ENCODE results near the gene FN1. TPM values are rescaled to one million over a fixed set of nuclear protein-coding genes. Genes with fewer than 3 reads are reported as not detected.

The FN1 gene
- total RNA-seq, 4 donors from 2014 or later: 24.8 to 341 (median 58.6) TPM

DNA sequence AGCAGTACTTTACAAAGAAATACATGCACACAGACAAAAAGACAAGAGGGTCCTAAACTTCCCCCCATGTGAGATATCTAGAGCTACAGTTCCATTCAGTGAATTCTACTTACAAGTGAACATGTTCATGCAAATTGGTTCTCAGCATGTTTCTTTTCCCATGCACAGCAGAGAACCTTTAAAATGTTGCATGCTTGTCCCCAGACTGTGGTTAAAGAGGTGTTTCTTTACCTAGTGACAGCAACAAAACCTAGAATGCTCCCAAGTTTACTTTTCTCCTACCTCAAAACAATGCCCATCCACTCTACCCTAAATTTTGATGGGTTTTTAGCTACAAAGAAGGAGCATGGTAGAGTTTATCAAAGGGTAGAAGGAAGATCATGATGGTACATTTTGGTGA lies 43.7 kb downstream of the FN1 start:
- Histone ChIP-seq H3K27me3 (no peaks in the 10 kb centered on the region), H3K4me3 (no peak overlapping the region), H3K4me1 (no peaks in the 10 kb centered on the region), H3K36me3 (no peaks in the 10 kb centered on the region), H3K9me3 (no peaks in the 10 kb centered on the region), H3K27ac (no peak overlapping the region)
- DNase-seq (no peak), ATAC-seq (no peak)
- in situ Hi-C loops (cut with MboI; ENCODE audit: low sequenced_read_pairs in 4 of 4): no loop called here
- TF ChIP-seq, protein P1, sequence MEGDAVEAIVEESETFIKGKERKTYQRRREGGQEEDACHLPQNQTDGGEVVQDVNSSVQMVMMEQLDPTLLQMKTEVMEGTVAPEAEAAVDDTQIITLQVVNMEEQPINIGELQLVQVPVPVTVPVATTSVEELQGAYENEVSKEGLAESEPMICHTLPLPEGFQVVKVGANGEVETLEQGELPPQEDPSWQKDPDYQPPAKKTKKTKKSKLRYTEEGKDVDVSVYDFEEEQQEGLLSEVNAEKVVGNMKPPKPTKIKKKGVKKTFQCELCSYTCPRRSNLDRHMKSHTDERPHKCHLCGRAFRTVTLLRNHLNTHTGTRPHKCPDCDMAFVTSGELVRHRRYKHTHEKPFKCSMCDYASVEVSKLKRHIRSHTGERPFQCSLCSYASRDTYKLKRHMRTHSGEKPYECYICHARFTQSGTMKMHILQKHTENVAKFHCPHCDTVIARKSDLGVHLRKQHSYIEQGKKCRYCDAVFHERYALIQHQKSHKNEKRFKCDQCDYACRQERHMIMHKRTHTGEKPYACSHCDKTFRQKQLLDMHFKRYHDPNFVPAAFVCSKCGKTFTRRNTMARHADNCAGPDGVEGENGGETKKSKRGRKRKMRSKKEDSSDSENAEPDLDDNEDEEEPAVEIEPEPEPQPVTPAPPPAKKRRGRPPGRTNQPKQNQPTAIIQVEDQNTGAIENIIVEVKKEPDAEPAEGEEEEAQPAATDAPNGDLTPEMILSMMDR (IDR thresholded peaks at IDR 0.05 in 4 of 5, conservative IDR thresholded peaks at IDR 0.05 in 1 of 5): no peak
- intact Hi-C loops (cut with DNase I; ENCODE audit: low total_unique reads): no loop called here

DNA sequence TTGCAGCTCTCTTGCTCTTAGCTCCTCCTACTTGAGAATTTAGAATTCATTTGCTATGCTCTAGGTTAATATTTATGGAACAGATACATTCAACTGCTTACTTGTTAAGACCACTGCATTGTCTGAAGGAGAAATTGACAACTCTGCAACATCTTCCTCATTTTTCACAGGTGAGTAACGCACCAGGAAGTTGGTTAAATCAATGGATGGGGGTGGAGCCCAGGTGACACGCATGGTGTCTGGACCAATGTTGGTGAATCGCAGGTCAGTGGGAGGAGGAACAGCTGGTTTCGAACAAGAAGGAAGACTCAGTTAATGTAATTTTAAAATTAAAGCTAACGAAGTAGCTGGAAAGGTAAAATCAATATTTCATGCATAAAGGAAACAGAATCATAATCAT lies 44.3 kb downstream of the FN1 start:
- intact Hi-C loops (cut with DNase I; ENCODE audit: low total_unique reads): no loop called here
- TF ChIP-seq POLR2A (IDR thresholded peaks at IDR 0.05): no peak
- TF ChIP-seq, protein P1 (IDR thresholded peaks at IDR 0.05 in 4 of 5, conservative IDR thresholded peaks at IDR 0.05 in 1 of 5): no peak
- in situ Hi-C loops (cut with MboI; ENCODE audit: low sequenced_read_pairs in 4 of 4): no loop called here
- Histone ChIP-seq H3K27me3 (no peaks in the 10 kb centered on the region), H3K4me3 (no peak overlapping the region), H3K27ac (no peak overlapping the region), H3K36me3 (no peaks in the 10 kb centered on the region), H3K9me3 (no peaks in the 10 kb centered on the region), H3K4me1 (no peaks in the 10 kb centered on the region)
- no peak for ATAC-seq
- no peak for DNase-seq

DNA sequence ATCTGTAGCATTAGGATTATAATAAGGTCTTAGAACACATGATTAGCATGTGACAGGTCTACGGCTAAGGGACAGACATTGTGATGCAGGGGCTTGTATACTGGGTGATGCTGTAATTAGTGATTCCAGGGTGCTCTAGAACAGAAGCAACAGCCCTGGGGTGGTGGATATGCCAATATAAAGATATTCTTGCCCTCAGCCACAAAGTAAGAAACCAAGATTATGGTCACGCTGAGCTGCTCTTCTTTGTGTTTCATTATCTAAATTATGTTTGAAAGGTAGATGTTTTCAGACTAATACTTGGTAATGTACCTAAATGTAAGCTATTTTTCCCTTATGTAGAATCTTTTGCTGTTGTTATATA lies 45.3 kb downstream of the FN1 start:
- no peaks in the 10 kb centered on the region for H3K36me3 ChIP-seq
- no peaks in the 10 kb centered on the region for H3K27me3 ChIP-seq
- ATAC-seq (no peak), DNase-seq (no peak)
- intact Hi-C loops (cut with DNase I; ENCODE audit: low total_unique reads) (no loop called here), in situ Hi-C loops (cut with MboI; ENCODE audit: low sequenced_read_pairs in 4 of 4) (no loop called here)
- H3K4me3 ChIP-seq: no peak overlapping the region
- H3K27ac ChIP-seq: no peak overlapping the region
- no peaks in the 10 kb centered on the region for H3K9me3 ChIP-seq
- no peak for TF ChIP-seq POLR2A (IDR thresholded peaks at IDR 0.05)
- TF ChIP-seq, protein P1 (IDR thresholded peaks at IDR 0.05 in 4 of 5, conservative IDR thresholded peaks at IDR 0.05 in 1 of 5): no peak
- no peaks in the 10 kb centered on the region for H3K4me1 ChIP-seq

DNA sequence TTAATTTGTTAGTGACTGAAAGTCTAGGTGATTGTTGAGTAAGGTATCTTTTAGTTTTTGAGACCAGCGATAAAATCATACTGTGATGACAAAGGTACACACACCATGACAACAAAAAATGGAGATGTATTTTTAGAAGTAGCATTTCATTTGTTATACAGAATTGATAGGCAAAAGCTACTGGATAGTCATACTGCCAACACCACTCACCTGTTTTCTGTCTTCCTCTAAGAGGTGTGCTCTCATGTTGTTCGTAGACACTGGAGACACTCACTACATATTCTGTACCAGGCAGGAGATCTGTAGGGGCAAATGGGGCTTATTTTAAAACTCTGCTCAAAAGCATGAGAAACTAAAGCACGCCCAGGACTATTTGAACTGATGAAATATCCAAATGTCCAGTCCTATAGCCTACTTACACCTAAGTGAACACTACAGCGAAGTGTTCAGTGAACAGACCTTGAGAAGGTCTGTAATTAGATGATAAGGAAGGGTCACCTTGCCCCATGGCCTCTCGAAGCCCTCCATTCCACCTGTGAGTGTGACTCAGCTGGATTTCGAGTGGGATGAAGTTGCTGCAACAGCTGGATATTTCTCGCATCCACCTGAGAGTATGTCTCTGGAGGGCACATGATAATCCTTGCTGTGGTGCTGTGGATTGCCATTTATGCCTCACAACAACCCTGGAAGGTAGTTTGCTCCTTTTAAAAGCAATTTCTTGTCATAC lies 47.7 kb downstream of the FN1 start:
- Histone ChIP-seq H3K27me3 (no peaks in the 10 kb centered on the region), H3K4me3 (no peak overlapping the region), H3K27ac (no peak overlapping the region), H3K4me1 (no peaks in the 10 kb centered on the region), H3K9me3 (no peaks in the 10 kb centered on the region), H3K36me3 (no peaks in the 10 kb centered on the region)
- no peak for DNase-seq
- intact Hi-C loops (cut with DNase I; ENCODE audit: low total_unique reads): no loop called here
- in situ Hi-C loops (cut with MboI; ENCODE audit: low sequenced_read_pairs in 4 of 4): no loop called here
- ATAC-seq: no peak
- TF ChIP-seq, protein P1 (IDR thresholded peaks at IDR 0.05 in 4 of 5, conservative IDR thresholded peaks at IDR 0.05 in 1 of 5): no peak
- no peak for TF ChIP-seq POLR2A (IDR thresholded peaks at IDR 0.05)

DNA sequence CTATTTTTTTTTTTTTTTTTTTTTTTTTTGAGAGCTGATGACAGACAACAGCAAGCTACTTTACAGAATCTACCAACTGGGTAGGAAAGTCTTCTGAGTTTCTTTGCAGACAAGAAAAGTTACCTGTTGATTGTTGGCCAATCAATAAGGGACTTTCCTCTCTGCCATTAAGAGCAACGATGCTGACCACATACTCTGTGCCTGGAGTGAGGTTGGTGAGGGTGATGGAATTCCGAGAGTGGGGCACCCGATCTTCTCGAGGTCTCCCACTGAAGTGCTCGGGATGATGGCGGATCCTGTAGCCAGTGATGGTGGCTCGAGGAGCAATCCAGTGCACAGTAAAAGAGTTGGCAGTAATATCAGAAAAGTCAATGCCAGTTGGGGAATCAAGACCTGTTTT lies 49.3 kb downstream of the FN1 start:
- H3K4me1 ChIP-seq: no peaks in the 10 kb centered on the region
- H3K27ac ChIP-seq: no peak overlapping the region
- intact Hi-C loops (cut with DNase I; ENCODE audit: low total_unique reads) (no loop called here), in situ Hi-C loops (cut with MboI; ENCODE audit: low sequenced_read_pairs in 4 of 4) (no loop called here)
- H3K36me3 ChIP-seq: no peaks in the 10 kb centered on the region
- ATAC-seq (no peak), DNase-seq (no peak)
- H3K9me3 ChIP-seq: no peaks in the 10 kb centered on the region
- TF ChIP-seq, protein P1 (IDR thresholded peaks at IDR 0.05 in 4 of 5, conservative IDR thresholded peaks at IDR 0.05 in 1 of 5): no peak
- TF ChIP-seq POLR2A (IDR thresholded peaks at IDR 0.05): no peak
- H3K4me3 ChIP-seq: no peak overlapping the region
- H3K27me3 ChIP-seq: no peaks in the 10 kb centered on the region

Measured in gastrocnemius medialis (tissue), 4 donors.